Transverse colon (tissue), 3 donors: Measurements from ENCODE around the gene CALN1.

Source experiments
- EP300 ChIP-seq: sonication (generic); formaldehyde crosslinking; IDR thresholded peaks from one replicate; pipeline ENCODE4 v1.6.1; 2017; ENCODE audit warnings: antibody characterized with exemption, low read depth
- POLR2A ChIP-seq: fragments of 450-650 bp; IDR thresholded peaks from one replicate; pipeline ENCODE4 v1.6.1; 2016; ENCODE audit warnings: antibody characterized with exemption, mild to moderate bottlenecking, moderate library complexity
- TF ChIP-seq, protein P1 (sequence below), 5 experiments: fragments of 200-600 bp in 3 of 5; fragments of 450-650 bp in 2 of 5; sonication (generic) in 3 of 5; IDR thresholded peaks; 1 replicate in 2 of 5; 2 replicates in 3 of 5; pipeline ENCODE4 v1.5.1; 2016 to 2017; ENCODE audit warnings: antibody characterized with exemption in 5 of 5, inconsistent platforms in 3 of 5, mild to moderate bottlenecking in 2 of 5, moderate library complexity in 1 of 5

DNA sequence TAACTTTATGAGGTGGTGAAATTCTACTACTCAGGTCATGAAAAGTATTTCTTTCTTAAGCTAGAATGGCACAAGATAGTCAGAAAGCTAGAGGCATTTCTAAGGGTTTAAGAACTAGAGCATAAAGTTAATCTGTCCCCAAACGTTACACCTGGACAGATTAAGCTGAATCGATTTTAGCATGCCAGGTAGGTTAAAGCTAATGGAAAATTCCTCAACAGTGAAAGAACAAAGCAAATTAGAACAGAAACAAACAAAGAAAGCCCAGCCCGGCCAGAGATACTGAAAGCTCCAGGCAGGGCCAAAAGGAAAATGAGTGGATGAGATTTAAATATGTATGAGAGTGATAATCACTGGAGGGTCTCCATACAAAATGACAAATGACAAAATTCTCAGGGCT, 293.8 kb downstream of the CALN1 start:
- TF ChIP-seq, protein P1, sequence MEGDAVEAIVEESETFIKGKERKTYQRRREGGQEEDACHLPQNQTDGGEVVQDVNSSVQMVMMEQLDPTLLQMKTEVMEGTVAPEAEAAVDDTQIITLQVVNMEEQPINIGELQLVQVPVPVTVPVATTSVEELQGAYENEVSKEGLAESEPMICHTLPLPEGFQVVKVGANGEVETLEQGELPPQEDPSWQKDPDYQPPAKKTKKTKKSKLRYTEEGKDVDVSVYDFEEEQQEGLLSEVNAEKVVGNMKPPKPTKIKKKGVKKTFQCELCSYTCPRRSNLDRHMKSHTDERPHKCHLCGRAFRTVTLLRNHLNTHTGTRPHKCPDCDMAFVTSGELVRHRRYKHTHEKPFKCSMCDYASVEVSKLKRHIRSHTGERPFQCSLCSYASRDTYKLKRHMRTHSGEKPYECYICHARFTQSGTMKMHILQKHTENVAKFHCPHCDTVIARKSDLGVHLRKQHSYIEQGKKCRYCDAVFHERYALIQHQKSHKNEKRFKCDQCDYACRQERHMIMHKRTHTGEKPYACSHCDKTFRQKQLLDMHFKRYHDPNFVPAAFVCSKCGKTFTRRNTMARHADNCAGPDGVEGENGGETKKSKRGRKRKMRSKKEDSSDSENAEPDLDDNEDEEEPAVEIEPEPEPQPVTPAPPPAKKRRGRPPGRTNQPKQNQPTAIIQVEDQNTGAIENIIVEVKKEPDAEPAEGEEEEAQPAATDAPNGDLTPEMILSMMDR (IDR thresholded peaks at IDR 0.05) = no peak
- TF ChIP-seq EP300 (no peak), POLR2A (no peak)
